GM18951 (cell line): ENCODE data around the gene HOXB2.
"Not testable (repeated sequence)": the region's sequence is repeated elsewhere in the genome, so short reads cannot be mapped to it uniquely, and the experiment has no call there.

Experiments used
- POLR2A ChIP-seq: IDR thresholded peaks from 4 replicates; pipeline ENCODE4 v1.6.1; 2011; ENCODE audit warnings: mild to moderate bottlenecking; ENCODE audit not compliant: insufficient read length, insufficient read depth; ENCODE audit errors: extremely low read depth
- in situ Hi-C: fragments of 300-500 bp; cut with MboI; formaldehyde crosslinking; loops from one replicate; pipeline ENCODE4 v1.12.0; 2022; ENCODE audit warnings: low sequenced_read_pairs, mixed read lengths, inconsistent platforms; ENCODE audit not compliant: unreplicated experiment

The HOXB2 gene

GRCh38 chr17:48541577-48542113 is 3.3 kb downstream of the HOXB2 start:
- in situ Hi-C loops = no loop called here
- peak; percentile 69 for TF ChIP-seq POLR2A

GRCh38 chr17:48541036-48541576 is 3.8 kb downstream of the HOXB2 start:
- no peak for TF ChIP-seq POLR2A
- in situ Hi-C loops = no loop called here

GRCh38 chr17:48540213-48540612 is 4.7 kb downstream of the HOXB2 start:
- in situ Hi-C loops = no loop called here
- no peak for TF ChIP-seq POLR2A

- no peak for TF ChIP-seq POLR2A
- in situ Hi-C loops = no loop called here
Observed at GRCh38 chr17:48539177-48539576, 5.7 kb downstream of the HOXB2 start.

GRCh38 chr17:48537316-48537715 is 7.6 kb downstream of the HOXB2 start:
- in situ Hi-C loops = no loop called here
- no peak for TF ChIP-seq POLR2A

- in situ Hi-C loops = not testable (repeated sequence)
Observed at GRCh38 chr17:48535793-48536559, 8.9 kb downstream of the HOXB2 start.

GRCh38 chr17:48532261-48532660 is 12.6 kb downstream of the HOXB2 start:
- in situ Hi-C loops = no loop called here
- TF ChIP-seq POLR2A = no peak

- no peak for TF ChIP-seq POLR2A
- in situ Hi-C loops = no loop called here
Observed at GRCh38 chr17:48530887-48531272, 14.0 kb downstream of the HOXB2 start, which contains the start of gene HOXB1. Gene HOXB1 (minus strand): TSS chr17:48531011. CDS start chr17:48530904, 107 bp downstream.

- in situ Hi-C loops = no loop called here
Observed at GRCh38 chr17:48530208-48530886, 14.6 kb downstream of the HOXB2 start.

GRCh38 chr17:48529683-48530009 is 15.3 kb downstream of the HOXB2 start:
- in situ Hi-C loops = no loop called here
- TF ChIP-seq POLR2A = no peak

More at GRCh38 chr17:48530208-48530886, 14.6 kb downstream of the HOXB2 start:
- TF ChIP-seq POLR2A = no peak

GRCh38 chr17:48528936-48529682 is 15.8 kb downstream of the HOXB2 start:
- no peak for TF ChIP-seq POLR2A
- in situ Hi-C loops = no loop called here

GRCh38 chr17:48528153-48528935 is 16.6 kb downstream of the HOXB2 start:
- in situ Hi-C loops = no loop called here
- TF ChIP-seq POLR2A = no peak

GRCh38 chr17:48527547-48527932 is 17.4 kb downstream of the HOXB2 start:
- no peak for TF ChIP-seq POLR2A
- in situ Hi-C loops = no loop called here
